H9 (cell line): ENCODE data around the gene ZNF280D. TPM values are rescaled to one million over a fixed set of nuclear protein-coding genes. Genes with fewer than 3 reads are reported as not detected.

Source experiments
- DNase-seq: peaks from one replicate; pipeline ENCODE4 v3.0.0-alpha.2; 2017
- H2AFZ ChIP-seq: one replicate; pipeline ENCODE4 v1.6.1; 2013; ENCODE audit warnings: mild to moderate bottlenecking, low read length, control low read depth, moderate library complexity
- H2AK5ac ChIP-seq: 2 replicates; pipeline ENCODE4 v1.6.1; 2013; ENCODE audit warnings: low read length, control low read depth, mixed read lengths; ENCODE audit not compliant: insufficient read length
- H2BK120ac ChIP-seq: one replicate; pipeline ENCODE4 v1.6.1; 2013; ENCODE audit warnings: low read depth, mild to moderate bottlenecking, low read length, control low read depth, inconsistent platforms; ENCODE audit not compliant: poor library complexity, severe bottlenecking
- H2BK12ac ChIP-seq: 2 replicates; pipeline ENCODE4 v1.6.1; 2013; ENCODE audit warnings: low read length, control low read depth, mixed read lengths, low read depth; ENCODE audit not compliant: insufficient read length
- H2BK15ac ChIP-seq: 2 replicates; pipeline ENCODE4 v1.6.1; 2013; ENCODE audit warnings: low read depth, low read length, control low read depth
- H2BK20ac ChIP-seq: one replicate; pipeline ENCODE4 v1.6.1; 2013; ENCODE audit warnings: low read depth, mild to moderate bottlenecking, low read length, control low read depth, inconsistent platforms; ENCODE audit not compliant: poor library complexity, severe bottlenecking
- H2BK5ac ChIP-seq: 2 replicates; pipeline ENCODE4 v1.6.1; 2013; ENCODE audit warnings: low read length, control low read depth, mixed read lengths; ENCODE audit not compliant: insufficient read length
- H3K14ac ChIP-seq: 2 replicates; pipeline ENCODE4 v1.6.1; 2013; ENCODE audit warnings: low read length, control low read depth; ENCODE audit not compliant: insufficient read depth
- H3K18ac ChIP-seq: 2 replicates; pipeline ENCODE4 v1.6.1; 2013; ENCODE audit warnings: low read depth, mild to moderate bottlenecking, mixed read lengths, low read length, control low read depth; ENCODE audit not compliant: insufficient read length
- H3K23ac ChIP-seq: 2 replicates; pipeline ENCODE4 v1.6.1; 2013; ENCODE audit warnings: low read length, control low read depth, mixed read lengths, low read depth; ENCODE audit not compliant: insufficient read length
- H3K23me2 ChIP-seq: 2 replicates; pipeline ENCODE4 v1.6.1; 2013; ENCODE audit warnings: low read depth, mild to moderate bottlenecking, mixed read lengths, low read length, control low read depth; ENCODE audit not compliant: insufficient read length, poor library complexity, severe bottlenecking
- H3K27ac ChIP-seq: 2 replicates; pipeline ENCODE4 v1.5.1; 2013; ENCODE audit warnings: low read length, control low read depth, mixed read lengths, low read depth; ENCODE audit not compliant: insufficient read length
- H3K27me3 ChIP-seq: 2 replicates; pipeline ENCODE4 v1.6.1; 2013; ENCODE audit warnings: low read length, control low read depth, inconsistent platforms; ENCODE audit not compliant: insufficient read depth
- H3K4ac ChIP-seq: 2 replicates; pipeline ENCODE4 v1.6.1; 2013; ENCODE audit warnings: low read depth, mild to moderate bottlenecking, control low read depth, inconsistent platforms, low read length, moderate library complexity
- H3K4me1 ChIP-seq: 2 replicates; pipeline ENCODE4 v1.6.1; 2013; ENCODE audit warnings: low read length, control low read depth, inconsistent platforms; ENCODE audit not compliant: insufficient read depth
- H3K4me2 ChIP-seq: 2 replicates; pipeline ENCODE4 v1.6.1; 2013; ENCODE audit warnings: low read length, control low read depth, mixed read lengths; ENCODE audit not compliant: insufficient read length, insufficient read depth
- H3K56ac ChIP-seq: 2 replicates; pipeline ENCODE4 v1.6.1; 2013; ENCODE audit warnings: low read depth, mild to moderate bottlenecking, mixed read lengths, low read length, control low read depth; ENCODE audit not compliant: insufficient read length
- H3K79me1 ChIP-seq: 2 replicates; pipeline ENCODE4 v1.6.1; 2013; ENCODE audit warnings: low read depth, mild to moderate bottlenecking, moderate library complexity, low read length, control low read depth, inconsistent platforms; ENCODE audit not compliant: insufficient read depth, poor library complexity, severe bottlenecking
- H3K79me2 ChIP-seq: 2 replicates; pipeline ENCODE4 v1.6.1; 2013; ENCODE audit warnings: low read length, control low read depth, inconsistent platforms; ENCODE audit not compliant: insufficient read depth
- H3K9ac ChIP-seq: 2 replicates; pipeline ENCODE4 v1.6.1; 2013; ENCODE audit warnings: low read length, control low read depth, mixed read lengths; ENCODE audit not compliant: insufficient read length; ENCODE audit errors: extremely low read depth
- H3K9me3 ChIP-seq: one replicate; pipeline ENCODE4 v1.6.1; 2013; ENCODE audit warnings: low read depth, low read length, inconsistent platforms; ENCODE audit not compliant: control insufficient read depth
- H3T11ph ChIP-seq: one replicate; pipeline ENCODE4 v1.6.1; 2013; ENCODE audit warnings: mild to moderate bottlenecking, low read length, control low read depth, inconsistent platforms
- H4K20me1 ChIP-seq: one replicate; pipeline ENCODE4 v1.6.1; 2013; ENCODE audit not compliant: control insufficient read depth, insufficient read length, insufficient read depth
- H4K5ac ChIP-seq: 2 replicates; pipeline ENCODE4 v1.6.1; 2013; ENCODE audit warnings: low read depth, mild to moderate bottlenecking, mixed read lengths, low read length, control low read depth; ENCODE audit not compliant: insufficient read length
- H4K8ac ChIP-seq: replicated peaks from 2 replicates; pipeline ENCODE4 v1.6.1; 2013; ENCODE audit warnings: low read length, control low read depth, mixed read lengths, low read depth; ENCODE audit not compliant: insufficient read length
- H4K91ac ChIP-seq: 2 replicates; pipeline ENCODE4 v1.6.1; 2013; ENCODE audit warnings: low read depth, mild to moderate bottlenecking, moderate library complexity, mixed read lengths, low read length, control low read depth; ENCODE audit not compliant: insufficient read length
- H3K27ac Mint-ChIP-seq, 3 experiments: 2 replicates in 2 of 3; 3 replicates in 1 of 3; pipeline ENCODE4 v1.8.0; 2020 to 2021; ENCODE audit warnings: mixed read lengths in 3 of 3, mild to moderate bottlenecking in 1 of 3, moderate library complexity in 1 of 3
- H3K27me3 Mint-ChIP-seq: 2 replicates; pipeline ENCODE4 v1.8.0; 2021; ENCODE audit warnings: low read depth, mild to moderate bottlenecking, moderate library complexity, mixed read lengths
- H3K36me3 Mint-ChIP-seq, 3 experiments: 2 replicates in 2 of 3; 3 replicates in 1 of 3; pipeline ENCODE4 v1.8.0; 2020 to 2021; ENCODE audit warnings: low read depth in 3 of 3, mixed read lengths in 3 of 3; ENCODE audit not compliant: insufficient read depth in 1 of 3
- H3K4me1 Mint-ChIP-seq, 2 experiments: 2 replicates each; pipeline ENCODE4 v1.8.0; 2020; ENCODE audit warnings: mixed read lengths in 2 of 2
- H3K4me3 Mint-ChIP-seq, 2 experiments: 2 replicates in 1 of 2; 3 replicates in 1 of 2; pipeline ENCODE4 v1.8.0; 2020 to 2021; ENCODE audit warnings: mild to moderate bottlenecking in 2 of 2, mixed read lengths in 2 of 2, moderate library complexity in 1 of 2
- H3K9me3 Mint-ChIP-seq, 2 experiments: 2 replicates in 1 of 2; 3 replicates in 1 of 2; pipeline ENCODE4 v1.8.0; 2020; ENCODE audit warnings: mild to moderate bottlenecking in 2 of 2, mixed read lengths in 2 of 2, moderate library complexity in 1 of 2
- CTCF ChIP-seq: fragments of 200-600 bp; sonication (generic); conservative IDR thresholded peaks from 3 replicates; pipeline ENCODE4 v1.8.0; 2021; ENCODE audit warnings: antibody characterized with exemption, mild to moderate bottlenecking
- WGBS: extraction: QIAGEN DNeasy Blood & Tissue Kit; methylation state at CpG from one replicate; pipeline ENCODE4 v1.1.7; 2013; ENCODE audit warnings: missing lambda C conversion rate, low lambda C conversion rate, mixed read lengths; ENCODE audit not compliant: insufficient read length; ENCODE audit errors: extremely low coverage; 5-methylcytosine and 5-hydroxymethylcytosine counted together
- total RNA-seq: library from RNA; stranded (reverse); gene quantifications from 2 replicates; pipeline ENCODE4 v1.2.1, GENCODE V29; 2021

ZNF280D gene
- total RNA-seq, 1 experiment from 2014 or later = 5.7 TPM

GRCh38 chr15:56734013-56734635 is 815 bp upstream of the ZNF280D start:
- H3K56ac ChIP-seq = no peak overlapping the region
- no peak overlapping the region for H2BK20ac ChIP-seq
- H3K23ac ChIP-seq = no peak overlapping the region
- no peaks in the 10 kb centered on the region for H3K79me2 ChIP-seq
- no peak overlapping the region for H4K8ac ChIP-seq
- H4K20me1 ChIP-seq = no peaks in the 10 kb centered on the region
- no peaks in the 10 kb centered on the region for H3K23me2 ChIP-seq
- H3K4me1 ChIP-seq = peaks cover 2% of the 10 kb centered on the region; the same call in 1 of the 2 replicates
- no peak overlapping the region for H2BK12ac ChIP-seq
- H2AFZ ChIP-seq = no peak overlapping the region
- no peak overlapping the region for H3K27ac ChIP-seq
- no peak overlapping the region for H3K9ac ChIP-seq
- 100% methylated on average over 1 of the region's 9 CpGs for WGBS
- H3K79me1 ChIP-seq = no peaks in the 10 kb centered on the region
- no peak overlapping the region for H2BK120ac ChIP-seq
- H3K4ac ChIP-seq = no peak overlapping the region
- no peak overlapping the region for H2BK5ac ChIP-seq
- H3K4me3 Mint-ChIP-seq = peak overlapping the region in 1 of 2 experiments; percentile 15; a peak in 1 of 5 replicates
- H3K4me1 Mint-ChIP-seq = peaks cover 5 to 15% of the 10 kb centered on the region in 2 experiments
- peaks cover 15 to 27% of the 10 kb centered on the region in 2 experiments for H3K9me3 Mint-ChIP-seq
- H3K14ac ChIP-seq = no peak overlapping the region
- H2BK15ac ChIP-seq = no peak overlapping the region
- no peak overlapping the region for H3K27ac Mint-ChIP-seq
- H3K4me2 ChIP-seq = no peak overlapping the region
- no peaks in the 10 kb centered on the region for H3K27me3 ChIP-seq
- no peaks in the 10 kb centered on the region for H3K27me3 Mint-ChIP-seq
- DNase-seq = no peak
- no peak for TF ChIP-seq CTCF
- H3K9me3 ChIP-seq = peaks cover 6% of the 10 kb centered on the region
- no peak overlapping the region for H3K18ac ChIP-seq
- peaks cover 6 to 24% (median 11%) of the 10 kb centered on the region in 3 experiments; a peak in 6 of 7 replicates for H3K36me3 Mint-ChIP-seq
- H2AK5ac ChIP-seq = no peak overlapping the region
- H3T11ph ChIP-seq = no peak overlapping the region
- no peak overlapping the region for H4K91ac ChIP-seq
- H4K5ac ChIP-seq = no peak overlapping the region
